Measurements from ENCODE around the gene MTHFD1L. TPM values are rescaled to one million over a fixed set of nuclear protein-coding genes. Genes with fewer than 3 reads are reported as not detected.
"Not testable (repeated sequence)": the region's sequence is repeated elsewhere in the genome, so short reads cannot be mapped to it uniquely, and the experiment has no call there.

Gene MTHFD1L
- polyA plus RNA-seq, 1 donor = 28.3 TPM

GRCh38 chr6:151014404-151015100 lies 149.1 kb downstream of the MTHFD1L start:
- no peak for DNase-seq (ENCODE audit: low read depth)

- DNase-seq (ENCODE audit: low read depth) = no peak
Observed at GRCh38 chr6:151015101-151015700, 149.7 kb downstream of the MTHFD1L start.

- DNase-seq (ENCODE audit: low read depth) = no peak
Observed at GRCh38 chr6:151016107-151016506, 150.6 kb downstream of the MTHFD1L start.

- no peak for DNase-seq (ENCODE audit: low read depth)
Observed at GRCh38 chr6:151018046-151018445, 152.5 kb downstream of the MTHFD1L start.

GRCh38 chr6:151018911-151019782 lies 153.6 kb downstream of the MTHFD1L start:
- DNase-seq (ENCODE audit: low read depth) = no peak

- DNase-seq (ENCODE audit: low read depth) = no peak
Observed at GRCh38 chr6:151021896-151022295, 156.4 kb downstream of the MTHFD1L start.

- no peak for DNase-seq (ENCODE audit: low read depth)
Observed at GRCh38 chr6:151022492-151022891, 157.0 kb downstream of the MTHFD1L start.

GRCh38 chr6:151023342-151023741 lies 157.8 kb downstream of the MTHFD1L start:
- no peak for DNase-seq (ENCODE audit: low read depth)

- no peak for DNase-seq (ENCODE audit: low read depth)
Observed at GRCh38 chr6:151024597-151024996, 159.1 kb downstream of the MTHFD1L start.

GRCh38 chr6:151025076-151025475 lies 159.6 kb downstream of the MTHFD1L start:
- DNase-seq (ENCODE audit: low read depth) = no peak

- no peak for DNase-seq (ENCODE audit: low read depth)
Observed at GRCh38 chr6:151026041-151026663, 160.7 kb downstream of the MTHFD1L start.

- DNase-seq (ENCODE audit: low read depth) = no peak
Observed at GRCh38 chr6:151027295-151027747, 161.8 kb downstream of the MTHFD1L start.

- no peak for DNase-seq (ENCODE audit: low read depth)
Observed at GRCh38 chr6:151027936-151028838, 162.7 kb downstream of the MTHFD1L start.

GRCh38 chr6:151029970-151030369 lies 164.5 kb downstream of the MTHFD1L start:
- DNase-seq (ENCODE audit: low read depth) = no peak

- no peak for DNase-seq (ENCODE audit: low read depth)
Observed at GRCh38 chr6:151032034-151032433, 166.5 kb downstream of the MTHFD1L start.

- DNase-seq (ENCODE audit: low read depth) = no peak
Observed at GRCh38 chr6:151034825-151035781, 169.6 kb downstream of the MTHFD1L start.

GRCh38 chr6:151036211-151036721 lies 170.8 kb downstream of the MTHFD1L start:
- DNase-seq (ENCODE audit: low read depth) = not testable (repeated sequence)

- no peak for DNase-seq (ENCODE audit: low read depth)
Observed at GRCh38 chr6:151036869-151037680, 171.6 kb downstream of the MTHFD1L start.

GRCh38 chr6:151038616-151039015 lies 173.1 kb downstream of the MTHFD1L start:
- DNase-seq (ENCODE audit: low read depth) = no peak

Data from forelimb muscle (tissue), 1 donor.